HepG2 (cell line): ENCODE data around the gene EPN2. TPM values are rescaled to one million over a fixed set of nuclear protein-coding genes. Genes with fewer than 3 reads are reported as not detected.

Experiments used
- BRCA1 ChIP-seq: sonication (generic); formaldehyde crosslinking; IDR thresholded peaks from 2 replicates; pipeline ENCODE4 v1.4.0; 2020; ENCODE audit warnings: missing genetic modification reagents
- CENPT ChIP-seq: sonication (generic); formaldehyde crosslinking; IDR thresholded peaks from 2 replicates; pipeline ENCODE4 v1.8.0; 2022; ENCODE audit warnings: low read depth, mild to moderate bottlenecking, moderate library complexity, missing genetic modification reagents
- CREB3 ChIP-seq: sonication (generic); formaldehyde crosslinking; IDR thresholded peaks from 2 replicates; pipeline ENCODE4 v1.5.0; 2020; ENCODE audit warnings: missing genetic modification reagents
- ETV6 ChIP-seq: sonication (generic); formaldehyde crosslinking; conservative IDR thresholded peaks from 2 replicates; pipeline ENCODE4 v1.4.0; 2020; ENCODE audit warnings: missing genetic modification reagents
- GABPB1 ChIP-seq: IDR thresholded peaks from 2 replicates; pipeline ENCODE4 v1.6.1; 2016; ENCODE audit warnings: mild to moderate bottlenecking, missing genetic modification reagents, moderate library complexity, missing compliant biosample characterization
- GATA4 ChIP-seq: sonication (generic); IDR thresholded peaks from 2 replicates; pipeline ENCODE4 v1.6.1; 2016; ENCODE audit warnings: antibody characterized with exemption, low read depth, borderline replicate concordance
- ISX ChIP-seq: sonication (generic); formaldehyde crosslinking; conservative IDR thresholded peaks from 2 replicates; pipeline ENCODE4 v1.5.0; 2020; ENCODE audit warnings: missing genetic modification reagents
- JARID2 ChIP-seq: sonication (generic); formaldehyde crosslinking; IDR thresholded peaks from 2 replicates; pipeline ENCODE4 v1.8.1; 2023; ENCODE audit warnings: missing genetic modification reagents, inconsistent platforms; ENCODE audit not compliant: insufficient replicate concordance
- LRRFIP1 ChIP-seq: sonication (generic); formaldehyde crosslinking; conservative IDR thresholded peaks from 2 replicates; pipeline ENCODE4 v1.4.0; 2020; ENCODE audit warnings: missing genetic modification reagents
- MEF2D ChIP-seq: sonication (generic); formaldehyde crosslinking; IDR thresholded peaks from 2 replicates; pipeline ENCODE4 v1.5.1; 2020; ENCODE audit warnings: mild to moderate bottlenecking, missing genetic modification reagents
- MTF1 ChIP-seq: sonication (generic); formaldehyde crosslinking; IDR thresholded peaks from 2 replicates; pipeline ENCODE4 v1.5.0; 2020; ENCODE audit warnings: missing genetic modification reagents
- NCOA2 ChIP-seq: sonication (generic); formaldehyde crosslinking; IDR thresholded peaks from 2 replicates; pipeline ENCODE4 v1.8.0; 2022; ENCODE audit warnings: inconsistent platforms
- NFE2L1 ChIP-seq: sonication (generic); formaldehyde crosslinking; IDR thresholded peaks from 2 replicates; pipeline ENCODE4 v1.4.0; 2020; ENCODE audit warnings: missing genetic modification reagents, mild to moderate bottlenecking, borderline replicate concordance
- REXO4 ChIP-seq: sonication (generic); formaldehyde crosslinking; IDR thresholded peaks from 2 replicates; pipeline ENCODE4 v1.8.0; 2022; ENCODE audit warnings: missing genetic modification reagents, mild to moderate bottlenecking, borderline replicate concordance
- RFXANK ChIP-seq: IDR thresholded peaks from 2 replicates; pipeline ENCODE4 v1.6.1; 2016
- U2AF2 ChIP-seq: fragments of 200-400 bp; formaldehyde crosslinking; IDR thresholded peaks from 2 replicates; pipeline ENCODE4 v1.6.1; 2017; ENCODE audit warnings: low read depth, mild to moderate bottlenecking, low read length
- ZFP41 ChIP-seq: sonication (generic); formaldehyde crosslinking; IDR thresholded peaks from 2 replicates; pipeline ENCODE4 v1.4.0; 2020; ENCODE audit warnings: mild to moderate bottlenecking, missing genetic modification reagents, borderline replicate concordance
- ZKSCAN8 ChIP-seq: IDR thresholded peaks from 2 replicates; pipeline ENCODE4 v1.6.1; 2016; ENCODE audit warnings: borderline replicate concordance, missing genetic modification reagents, missing compliant biosample characterization
- ZMYM3 ChIP-seq: sonication (generic); formaldehyde crosslinking; IDR thresholded peaks from 2 replicates; pipeline ENCODE4 v1.5.1; 2020; ENCODE audit warnings: mild to moderate bottlenecking, missing genetic modification reagents
- ZNF263 ChIP-seq: sonication (generic); formaldehyde crosslinking; IDR thresholded peaks from 2 replicates; pipeline ENCODE4 v1.4.0; 2020; ENCODE audit warnings: missing genetic modification reagents
- ZNF33B ChIP-seq: sonication (generic); formaldehyde crosslinking; IDR thresholded peaks from 2 replicates; pipeline ENCODE4 v1.5.1; 2020; ENCODE audit warnings: mild to moderate bottlenecking, missing genetic modification reagents
- ZNF747 ChIP-seq: sonication (generic); formaldehyde crosslinking; IDR thresholded peaks from 2 replicates; pipeline ENCODE4 v1.8.1; 2023; ENCODE audit warnings: missing genetic modification reagents, mild to moderate bottlenecking, borderline replicate concordance
- ZXDC ChIP-seq: sonication (generic); formaldehyde crosslinking; IDR thresholded peaks from 2 replicates; pipeline ENCODE4 v1.5.0; 2020; ENCODE audit warnings: mild to moderate bottlenecking, missing genetic modification reagents
- polyA plus RNA-seq, 8 experiments: library from polyadenylated mRNA; depleted of rRNA in 3 of 8; stranded (reverse) in 7 of 8; unstranded in 1 of 8; fragments of >200 nt; fragmentation: Illumina TruSeq in 4 of 8; extraction: Trizol in 4 of 8; gene quantifications; 2 replicates each; pipeline versions ENCODE4 v1.2.1 to v1.2.3, GENCODE V29; 2011 to 2016; ENCODE audit warnings: low read depth in 4 of 8, missing spikeins in 1 of 8, mixed read lengths in 1 of 8; ENCODE audit not compliant: insufficient read depth in 1 of 8
- total RNA-seq, 5 experiments: library from RNA; depleted of rRNA; stranded (reverse); fragments of >200 nt; fragmentation: Illumina TruSeq; extraction: Trizol; gene quantifications; 2 replicates each; pipeline ENCODE4 v1.2.3, GENCODE V29; 2016; ENCODE audit warnings: low read depth in 1 of 5

Gene EPN2
- total and polyA plus RNA-seq, 2 of the 13 experiments (the other 11 are each of a cell fraction or from before 2014, with no cell fraction given): 7.8 to 19.2 TPM

GRCh38 chr17:19364699-19365498, 127.7 kb downstream of the EPN2 start (continued):
- TF ChIP-seq BRCA1 (CRISPR knock-in tag) (no peak), JARID2 (CRISPR knock-in tag) (no peak), ZXDC (no peak), LRRFIP1 (no peak), GABPB1 (no peak), ZKSCAN8 (CRISPR knock-in tag) (0 out of 2 replicates have a peak, but pooled peaks have one; percentile 42), ZNF33B (0 out of 2 replicates have a peak, but pooled peaks have one; percentile 27), ZNF747 (CRISPR knock-in tag) (no peak), MTF1 (CRISPR knock-in tag) (no peak), NCOA2 (CRISPR knock-in tag) (no peak), CENPT (CRISPR knock-in tag) (no peak), NFE2L1 (no peak), ZFP41 (no peak), ZNF263 (CRISPR knock-in tag) (no peak), MEF2D (CRISPR knock-in tag) (no peak), ETV6 (CRISPR knock-in tag) (no peak), ISX (no peak), RFXANK (no peak), ZMYM3 (CRISPR knock-in tag) (peak; percentile 56; the same call in 1 of the 2 replicates), CREB3 (no peak), GATA4 (no peak), REXO4 (CRISPR knock-in tag) (no peak), U2AF2 (no peak)
